ENCODE results near the gene RNF149.

Gene RNF149

GRCh38 chr2:101346909-101347308 lies 38.4 kb upstream of the RNF149 start:
- WGBS (ENCODE audit: extremely low coverage, insufficient coverage, low lambda C conversion rate) = no CpG with 5 or more reads among the region's 3 CpGs
- no peak overlapping the region for H2AK5ac ChIP-seq (ENCODE audit: low read length)
- H3K4me3 ChIP-seq (ENCODE audit: low read length) = no peak overlapping the region
- H2BK120ac ChIP-seq (ENCODE audit: low read depth, low read length) = no peak overlapping the region
- H3K4me1 ChIP-seq (ENCODE audit: control insufficient read depth, low read depth, low read length) = no peaks in the 10 kb centered on the region
- H4K8ac ChIP-seq (ENCODE audit: low read depth, low read length) = no peak overlapping the region
- DNase-seq = no peak
- no peaks in the 10 kb centered on the region for H3K27me3 ChIP-seq (ENCODE audit: insufficient read depth, low read length, poor library complexity)
- no peak overlapping the region for H3K4ac ChIP-seq (ENCODE audit: low read depth, low read length)
- H3K4me2 ChIP-seq (ENCODE audit: low read length) = no peak overlapping the region
- no peaks in the 10 kb centered on the region for H3K79me1 ChIP-seq (ENCODE audit: low read length)
- no peak overlapping the region for H3K9ac ChIP-seq (ENCODE audit: low read length)
- H3K36me3 ChIP-seq (ENCODE audit: control insufficient read depth, insufficient read depth, low read length) = no peaks in the 10 kb centered on the region
- H3K27ac ChIP-seq (ENCODE audit: low read depth, low read length) = no peak overlapping the region
- H2BK5ac ChIP-seq (ENCODE audit: low read length) = no peak overlapping the region
- no peak overlapping the region for H2BK15ac ChIP-seq (replicated peaks; ENCODE audit: low read depth)
- H3K56ac ChIP-seq (ENCODE audit: low read length) = no peak overlapping the region
- H3K23ac ChIP-seq (ENCODE audit: low read length) = no peak overlapping the region
- no peak overlapping the region for H3K18ac ChIP-seq (ENCODE audit: low read length)
- no peaks in the 10 kb centered on the region for H3K79me2 ChIP-seq (ENCODE audit: control insufficient read depth, insufficient read depth, low read length)
- H4K5ac ChIP-seq (ENCODE audit: low read length) = no peak overlapping the region

- Histone ChIP-seq H3K27me3 (ENCODE audit: insufficient read depth, low read length, poor library complexity) (no peaks in the 10 kb centered on the region), H2AK5ac (ENCODE audit: low read length) (no peak overlapping the region), H3K4ac (ENCODE audit: low read depth, low read length) (no peak overlapping the region), H3K18ac (ENCODE audit: low read length) (no peak overlapping the region), H3K79me1 (ENCODE audit: low read length) (no peaks in the 10 kb centered on the region), H3K9ac (ENCODE audit: low read length) (no peak overlapping the region), H4K5ac (ENCODE audit: low read length) (no peak overlapping the region), H2BK5ac (ENCODE audit: low read length) (no peak overlapping the region), H3K56ac (ENCODE audit: low read length) (no peak overlapping the region), H4K8ac (ENCODE audit: low read depth, low read length) (no peak overlapping the region), H3K36me3 (ENCODE audit: control insufficient read depth, insufficient read depth, low read length) (no peaks in the 10 kb centered on the region), H3K4me1 (ENCODE audit: control insufficient read depth, low read depth, low read length) (peaks cover 3% of the 10 kb centered on the region), H3K79me2 (ENCODE audit: control insufficient read depth, insufficient read depth, low read length) (no peaks in the 10 kb centered on the region), H3K4me3 (ENCODE audit: low read length) (no peak overlapping the region), H2BK15ac (replicated peaks; ENCODE audit: low read depth) (no peak overlapping the region), H3K27ac (ENCODE audit: low read depth, low read length) (no peak overlapping the region), H2BK120ac (ENCODE audit: low read depth, low read length) (no peak overlapping the region), H3K23ac (ENCODE audit: low read length) (no peak overlapping the region), H3K4me2 (ENCODE audit: low read length) (no peak overlapping the region)
- WGBS (ENCODE audit: extremely low coverage, insufficient coverage, low lambda C conversion rate) = no CpG with 5 or more reads among the region's 5 CpGs
- no peak for DNase-seq
These were observed 35.6 kb upstream of the RNF149 start for GRCh38 chr2:101344137-101344536.

GRCh38 chr2:101342625-101343008 lies 34.1 kb upstream of the RNF149 start:
- H3K79me1 ChIP-seq (ENCODE audit: low read length) = no peaks in the 10 kb centered on the region

GRCh38 chr2:101341901-101342624 lies 33.6 kb upstream of the RNF149 start:
- Histone ChIP-seq H3K9ac (ENCODE audit: low read length) (no peak overlapping the region), H3K79me1 (ENCODE audit: low read length) (no peaks in the 10 kb centered on the region), H4K8ac (ENCODE audit: low read depth, low read length) (no peak overlapping the region), H3K23ac (ENCODE audit: low read length) (no peak overlapping the region), H3K4me1 (ENCODE audit: control insufficient read depth, low read depth, low read length) (peaks cover 4% of the 10 kb centered on the region), H2AK5ac (ENCODE audit: low read length) (no peak overlapping the region), H3K36me3 (ENCODE audit: control insufficient read depth, insufficient read depth, low read length) (no peaks in the 10 kb centered on the region), H3K4ac (ENCODE audit: low read depth, low read length) (no peak overlapping the region), H3K18ac (ENCODE audit: low read length) (no peak overlapping the region), H3K27me3 (ENCODE audit: insufficient read depth, low read length, poor library complexity) (no peaks in the 10 kb centered on the region), H3K56ac (ENCODE audit: low read length) (no peak overlapping the region), H3K79me2 (ENCODE audit: control insufficient read depth, insufficient read depth, low read length) (no peaks in the 10 kb centered on the region), H2BK120ac (ENCODE audit: low read depth, low read length) (no peak overlapping the region), H2BK5ac (ENCODE audit: low read length) (no peak overlapping the region), H3K4me3 (ENCODE audit: low read length) (no peak overlapping the region), H3K4me2 (ENCODE audit: low read length) (no peak overlapping the region), H3K27ac (ENCODE audit: low read depth, low read length) (no peak overlapping the region), H2BK15ac (replicated peaks; ENCODE audit: low read depth) (no peak overlapping the region), H4K5ac (ENCODE audit: low read length) (no peak overlapping the region)
- peak; percentile 83 for DNase-seq
- no CpG with 5 or more reads among the region's 21 CpGs for WGBS (ENCODE audit: extremely low coverage, insufficient coverage, low lambda C conversion rate)

More at GRCh38 chr2:101342625-101343008, 34.1 kb upstream of the RNF149 start:
- DNase-seq = no peak
- WGBS (ENCODE audit: extremely low coverage, insufficient coverage, low lambda C conversion rate) = no CpG with 5 or more reads among the region's 15 CpGs
- peaks cover 4% of the 10 kb centered on the region for H3K4me1 ChIP-seq (ENCODE audit: control insufficient read depth, low read depth, low read length)
- no peak overlapping the region for H3K4me3 ChIP-seq (ENCODE audit: low read length)
- no peaks in the 10 kb centered on the region for H3K36me3 ChIP-seq (ENCODE audit: control insufficient read depth, insufficient read depth, low read length)
- H2BK120ac ChIP-seq (ENCODE audit: low read depth, low read length) = no peak overlapping the region
- no peak overlapping the region for H3K18ac ChIP-seq (ENCODE audit: low read length)
- H3K27ac ChIP-seq (ENCODE audit: low read depth, low read length) = no peak overlapping the region
- H3K4me2 ChIP-seq (ENCODE audit: low read length) = no peak overlapping the region
- H2BK5ac ChIP-seq (ENCODE audit: low read length) = no peak overlapping the region
- H3K56ac ChIP-seq (ENCODE audit: low read length) = no peak overlapping the region
- H2BK15ac ChIP-seq (replicated peaks; ENCODE audit: low read depth) = no peak overlapping the region
- no peak overlapping the region for H2AK5ac ChIP-seq (ENCODE audit: low read length)
- no peaks in the 10 kb centered on the region for H3K27me3 ChIP-seq (ENCODE audit: insufficient read depth, low read length, poor library complexity)
- no peak overlapping the region for H3K9ac ChIP-seq (ENCODE audit: low read length)
- no peak overlapping the region for H4K8ac ChIP-seq (ENCODE audit: low read depth, low read length)
- no peak overlapping the region for H3K23ac ChIP-seq (ENCODE audit: low read length)
- H4K5ac ChIP-seq (ENCODE audit: low read length) = no peak overlapping the region
- H3K4ac ChIP-seq (ENCODE audit: low read depth, low read length) = no peak overlapping the region
- no peaks in the 10 kb centered on the region for H3K79me2 ChIP-seq (ENCODE audit: control insufficient read depth, insufficient read depth, low read length)

GRCh38 chr2:101341421-101341820 lies 32.9 kb upstream of the RNF149 start:
- H3K4ac ChIP-seq (ENCODE audit: low read depth, low read length) = no peak overlapping the region
- no peak overlapping the region for H3K4me2 ChIP-seq (ENCODE audit: low read length)
- no peaks in the 10 kb centered on the region for H3K79me1 ChIP-seq (ENCODE audit: low read length)
- H3K18ac ChIP-seq (ENCODE audit: low read length) = no peak overlapping the region
- no peak overlapping the region for H3K56ac ChIP-seq (ENCODE audit: low read length)
- no peak overlapping the region for H2BK5ac ChIP-seq (ENCODE audit: low read length)
- no peaks in the 10 kb centered on the region for H3K36me3 ChIP-seq (ENCODE audit: control insufficient read depth, insufficient read depth, low read length)
- WGBS (ENCODE audit: extremely low coverage, insufficient coverage, low lambda C conversion rate) = no CpG with 5 or more reads among the region's 7 CpGs
- no peak overlapping the region for H4K5ac ChIP-seq (ENCODE audit: low read length)
- H2AK5ac ChIP-seq (ENCODE audit: low read length) = no peak overlapping the region
- H2BK15ac ChIP-seq (replicated peaks; ENCODE audit: low read depth) = no peak overlapping the region
- H3K4me3 ChIP-seq (ENCODE audit: low read length) = no peak overlapping the region
- H3K27ac ChIP-seq (ENCODE audit: low read depth, low read length) = no peak overlapping the region
- peak; percentile 26 for DNase-seq
- H2BK120ac ChIP-seq (ENCODE audit: low read depth, low read length) = no peak overlapping the region
- H3K27me3 ChIP-seq (ENCODE audit: insufficient read depth, low read length, poor library complexity) = no peaks in the 10 kb centered on the region
- H3K23ac ChIP-seq (ENCODE audit: low read length) = no peak overlapping the region
- H3K9ac ChIP-seq (ENCODE audit: low read length) = no peak overlapping the region
- H4K8ac ChIP-seq (ENCODE audit: low read depth, low read length) = no peak overlapping the region
- H3K4me1 ChIP-seq (ENCODE audit: control insufficient read depth, low read depth, low read length) = peaks cover 4% of the 10 kb centered on the region
- no peaks in the 10 kb centered on the region for H3K79me2 ChIP-seq (ENCODE audit: control insufficient read depth, insufficient read depth, low read length)

GRCh38 chr2:101340141-101340551 lies 31.6 kb upstream of the RNF149 start:
- H3K79me2 ChIP-seq (ENCODE audit: control insufficient read depth, insufficient read depth, low read length) = no peaks in the 10 kb centered on the region
- H3K4me1 ChIP-seq (ENCODE audit: control insufficient read depth, low read depth, low read length) = peaks cover 4% of the 10 kb centered on the region
- H2AK5ac ChIP-seq (ENCODE audit: low read length) = no peak overlapping the region
- H2BK15ac ChIP-seq (replicated peaks; ENCODE audit: low read depth) = no peak overlapping the region
- H2BK120ac ChIP-seq (ENCODE audit: low read depth, low read length) = no peak overlapping the region
- H3K36me3 ChIP-seq (ENCODE audit: control insufficient read depth, insufficient read depth, low read length) = no peaks in the 10 kb centered on the region
- H3K4ac ChIP-seq (ENCODE audit: low read depth, low read length) = no peak overlapping the region
- H3K27ac ChIP-seq (ENCODE audit: low read depth, low read length) = no peak overlapping the region
- no peaks in the 10 kb centered on the region for H3K79me1 ChIP-seq (ENCODE audit: low read length)
- peak overlapping the region; percentile 25 for H3K56ac ChIP-seq (ENCODE audit: low read length)
- DNase-seq = peak; percentile 79
- H3K23ac ChIP-seq (ENCODE audit: low read length) = no peak overlapping the region
- H2BK5ac ChIP-seq (ENCODE audit: low read length) = no peak overlapping the region
- H4K5ac ChIP-seq (ENCODE audit: low read length) = no peak overlapping the region
- H3K9ac ChIP-seq (ENCODE audit: low read length) = peak overlapping the region; percentile 12
- H3K27me3 ChIP-seq (ENCODE audit: insufficient read depth, low read length, poor library complexity) = no peaks in the 10 kb centered on the region
- no CpG with 5 or more reads among the region's 1 CpG for WGBS (ENCODE audit: extremely low coverage, insufficient coverage, low lambda C conversion rate)
- H3K4me3 ChIP-seq (ENCODE audit: low read length) = no peak overlapping the region
- H4K8ac ChIP-seq (ENCODE audit: low read depth, low read length) = no peak overlapping the region
- no peak overlapping the region for H3K18ac ChIP-seq (ENCODE audit: low read length)
- H3K4me2 ChIP-seq (ENCODE audit: low read length) = no peak overlapping the region
